NCI-H446 treated with DMSO at 0.1 percent for 48 hours (cell line): ENCODE data around the gene HENMT1.
A peak's percentile ranks its signal among the peaks of the same experiment; 100 is the strongest.
"Not testable (repeated sequence)": the region's sequence is repeated elsewhere in the genome, so short reads cannot be mapped to it uniquely, and the experiment has no call there.

Experiments used
- DNase-seq: peaks from one replicate; lab custom pipeline; 2025; lab: John Stamatoyannopoulos, UW

Gene HENMT1

DNA sequence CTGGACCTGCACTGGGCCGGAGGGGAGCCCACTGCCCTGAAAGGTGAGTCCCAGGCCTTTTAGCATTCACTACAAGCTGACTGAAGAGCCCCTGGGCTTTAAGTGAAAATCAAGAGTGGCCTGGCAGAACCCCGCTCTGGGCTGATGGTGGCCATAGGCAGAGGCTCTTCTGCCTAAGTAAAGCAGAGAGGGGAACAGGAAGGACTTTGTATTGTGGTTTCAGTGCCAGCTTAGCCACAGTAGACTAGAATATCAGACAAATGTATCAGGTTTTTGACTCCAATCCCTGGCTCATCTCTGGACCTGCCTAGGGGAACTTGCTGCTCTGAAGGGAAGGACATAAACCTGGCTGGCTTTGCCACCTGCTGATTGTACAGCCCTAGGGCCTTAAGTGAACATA lies 10.2 kb upstream of the HENMT1 start:
- no peak for DNase-seq

DNA sequence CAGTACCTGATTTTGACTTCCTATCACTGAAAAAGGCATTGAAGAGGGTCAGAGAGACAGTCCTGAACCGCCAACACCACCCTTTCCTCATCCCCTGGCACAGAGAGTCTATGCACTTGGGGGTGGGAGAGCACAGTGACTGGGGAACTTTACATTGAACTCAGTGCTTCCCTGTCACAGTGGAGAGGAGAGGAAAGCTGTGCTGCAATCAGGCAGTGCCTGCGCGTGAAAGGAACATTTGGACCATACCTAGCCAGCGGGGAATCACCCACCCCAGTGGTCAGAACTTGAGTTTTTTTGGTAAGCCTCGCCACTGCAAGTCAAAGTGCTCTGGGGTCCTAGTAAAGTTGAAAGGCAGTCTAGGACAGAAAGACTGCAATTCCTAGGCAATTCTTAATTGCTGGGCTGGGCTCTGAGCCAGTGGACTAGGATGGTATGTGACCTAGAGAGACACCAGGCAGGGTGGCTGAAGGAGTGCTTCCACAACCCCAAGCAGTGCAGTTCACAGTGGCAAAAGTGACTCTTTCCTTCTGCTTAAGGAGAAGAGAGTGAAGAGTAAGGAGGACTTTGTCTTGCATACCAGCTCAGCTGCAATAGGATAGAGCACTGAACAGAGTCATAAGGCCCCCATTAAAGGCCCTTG lies 9.4 kb upstream of the HENMT1 start:
- no peak for DNase-seq

GRCh38 chr1:108669679-108670078 lies 8.8 kb upstream of the HENMT1 start:
- no peak for DNase-seq

- no peak for DNase-seq
Measured at GRCh38 chr1:108668777-108669176, 7.9 kb upstream of the HENMT1 start.

DNA sequence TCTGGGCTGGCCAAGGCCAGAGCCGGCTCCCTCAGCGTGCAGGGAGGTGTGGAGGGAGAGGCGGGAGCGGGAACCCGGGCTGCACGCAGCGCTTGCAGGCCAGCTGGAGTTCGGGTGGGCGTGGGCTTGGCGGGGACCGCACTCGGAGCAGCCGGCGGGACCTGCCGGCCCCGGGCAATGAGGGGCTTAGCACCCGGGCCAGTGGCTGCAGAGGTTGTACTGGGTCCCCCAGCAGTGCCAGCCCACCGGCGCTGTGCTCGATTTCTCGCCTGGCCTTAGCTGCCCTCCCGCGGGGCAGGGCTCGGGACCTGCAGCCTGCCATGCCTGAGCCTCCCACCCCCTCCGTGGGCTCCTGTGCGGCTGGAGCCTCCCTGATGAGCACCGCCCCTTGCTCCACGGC lies 6.5 kb upstream of the HENMT1 start:
- DNase-seq = not testable (repeated sequence)

DNA sequence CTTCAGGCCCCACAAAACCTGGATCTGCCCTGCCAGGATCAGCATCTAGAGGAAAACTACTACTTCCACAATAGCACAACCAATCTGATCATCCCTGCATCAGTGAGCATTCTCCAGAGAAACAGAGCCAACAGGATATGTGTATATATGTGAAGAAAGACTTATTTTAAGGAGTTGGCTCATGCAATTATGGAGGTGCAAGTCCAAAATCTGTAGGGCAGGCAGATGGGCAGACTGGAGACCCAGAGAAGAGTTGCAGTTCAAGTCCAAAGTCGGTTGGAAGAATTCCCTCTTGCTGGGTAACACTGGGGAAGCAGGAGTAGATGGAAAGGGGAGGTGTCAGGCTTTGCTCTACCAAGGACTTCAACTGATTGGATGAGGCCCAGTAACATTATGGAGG lies 4.9 kb upstream of the HENMT1 start:
- peak; percentile 66 for DNase-seq

GRCh38 chr1:108665067-108665466 lies 4.2 kb upstream of the HENMT1 start:
- peak; percentile 25 for DNase-seq

DNA sequence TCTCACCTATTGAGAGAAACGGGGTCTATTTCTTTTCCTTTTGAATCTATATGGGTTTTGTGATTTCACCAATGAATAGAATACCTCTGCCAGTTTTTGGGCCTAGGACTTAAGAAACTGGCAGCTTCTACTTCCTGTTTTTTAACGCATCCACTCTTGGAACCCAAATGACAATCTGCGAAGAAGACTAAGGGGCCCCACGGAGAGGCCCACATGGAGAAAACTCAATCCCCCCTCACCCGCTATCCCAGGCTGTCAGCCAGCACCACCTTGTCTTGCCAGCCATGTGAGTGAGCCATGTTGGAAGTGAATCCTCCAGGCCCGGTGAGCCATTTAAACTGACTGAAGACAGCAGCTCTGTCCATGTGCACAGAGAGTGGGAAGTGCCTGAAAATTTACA lies 3.6 kb upstream of the HENMT1 start:
- DNase-seq = peak; percentile 96

GRCh38 chr1:108663074-108663473 lies 2.2 kb upstream of the HENMT1 start:
- peak; percentile 99 for DNase-seq

GRCh38 chr1:108657356-108658080 lies 3.4 kb downstream of the HENMT1 start:
- DNase-seq = no peak

DNA sequence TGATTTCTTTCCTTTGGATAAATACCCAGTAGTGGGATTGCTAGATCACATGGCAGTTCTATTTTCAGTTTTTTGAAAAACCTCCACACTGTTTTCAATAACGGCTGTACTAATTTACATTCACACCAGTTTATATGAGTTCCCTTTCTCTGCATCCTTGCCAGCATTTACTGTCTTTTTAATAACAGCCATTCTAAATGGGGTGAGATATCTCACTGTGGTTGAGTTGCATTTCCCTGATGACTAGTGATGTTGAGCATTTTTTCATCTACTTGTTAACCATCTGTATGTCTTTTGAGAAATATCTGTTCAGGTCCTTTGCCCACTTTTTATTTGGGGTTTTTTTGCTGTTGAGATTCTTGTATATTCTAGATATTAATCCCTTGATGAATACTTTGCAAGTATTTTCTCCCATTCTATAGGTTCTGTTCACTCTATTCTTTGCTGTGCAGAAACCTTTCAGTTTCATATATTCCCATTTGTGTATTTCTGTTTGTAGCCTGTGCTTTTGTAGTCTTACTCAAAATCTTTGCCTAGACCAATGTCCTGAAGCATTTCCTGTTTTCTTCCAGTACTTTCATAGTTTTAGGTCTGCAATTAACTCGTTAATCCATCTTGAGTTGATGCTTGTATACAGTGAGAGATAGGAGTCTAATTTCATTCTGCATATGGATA lies 7.3 kb downstream of the HENMT1 start:
- DNase-seq = no peak

GRCh38 chr1:108646648-108647269 lies 14.1 kb downstream of the HENMT1 start:
- DNase-seq = no peak

DNA sequence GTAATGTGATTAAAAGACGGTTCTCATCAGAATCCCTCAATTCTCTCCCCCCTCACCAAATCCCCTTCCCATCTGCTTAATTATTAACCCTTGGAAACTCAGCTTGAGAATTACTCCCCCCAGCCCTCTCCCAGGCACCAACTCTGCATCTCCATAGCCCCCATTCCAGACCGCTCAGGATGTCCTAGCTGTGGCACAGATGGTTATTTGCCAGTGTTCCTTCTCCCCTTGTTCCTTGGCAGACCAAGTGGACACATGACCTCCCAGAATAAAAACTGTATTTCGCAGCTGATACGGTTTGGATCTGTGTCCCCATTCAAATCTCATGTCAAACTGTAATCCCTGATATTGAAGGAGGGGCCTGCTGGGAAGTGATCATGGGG lies 14.6 kb downstream of the HENMT1 start:
- DNase-seq = no peak

DNA sequence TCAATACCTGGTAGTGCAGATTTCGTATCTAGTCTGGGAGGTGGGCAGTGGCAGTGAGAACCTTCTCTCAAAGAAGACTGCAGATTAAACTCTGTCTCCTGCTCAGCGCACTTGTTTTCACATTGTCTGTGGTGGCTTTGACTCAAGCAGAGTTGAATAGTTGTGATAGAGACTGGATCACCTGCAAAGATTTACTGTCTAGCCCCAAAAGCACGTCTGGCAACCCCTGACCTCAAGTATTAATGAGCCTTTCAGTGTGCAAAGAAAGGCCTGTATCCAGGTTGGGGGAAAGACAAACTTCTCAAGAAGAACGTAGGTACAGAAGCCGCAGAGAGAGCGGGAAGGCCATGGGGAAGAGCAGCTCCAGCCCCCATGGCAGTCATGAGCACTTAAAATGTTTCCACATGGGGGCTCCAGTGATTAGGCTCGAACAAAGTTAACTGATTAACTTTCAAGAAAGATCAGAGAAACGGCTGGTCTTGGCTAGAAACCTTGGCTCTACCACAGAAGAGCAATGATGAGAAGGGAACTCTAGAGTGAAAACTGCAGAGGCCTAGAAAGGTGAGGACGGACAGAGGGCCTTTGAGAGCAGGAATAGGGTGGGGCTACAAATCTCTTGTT lies 15.2 kb downstream of the HENMT1 start:
- DNase-seq = no peak

DNA sequence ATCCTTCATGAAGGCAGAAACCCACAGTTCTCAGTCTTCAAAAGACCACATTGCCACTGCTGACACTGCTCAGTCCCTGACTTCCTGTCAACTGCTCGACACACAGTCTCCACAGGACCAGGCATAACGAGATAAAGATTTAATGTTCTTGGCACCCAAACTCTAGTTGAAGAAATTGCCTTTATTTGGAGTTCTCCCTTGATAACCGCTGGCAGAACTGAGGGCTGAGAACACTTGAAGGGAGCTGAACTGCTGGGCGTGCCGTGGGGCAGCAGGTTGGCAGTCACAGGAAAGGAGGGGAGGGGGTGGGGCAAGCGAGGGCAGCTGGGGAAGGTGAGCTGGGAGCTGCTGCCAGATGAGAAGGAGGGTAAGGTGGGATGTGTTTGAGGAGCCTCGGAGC lies 15.9 kb downstream of the HENMT1 start:
- no peak for DNase-seq

DNA sequence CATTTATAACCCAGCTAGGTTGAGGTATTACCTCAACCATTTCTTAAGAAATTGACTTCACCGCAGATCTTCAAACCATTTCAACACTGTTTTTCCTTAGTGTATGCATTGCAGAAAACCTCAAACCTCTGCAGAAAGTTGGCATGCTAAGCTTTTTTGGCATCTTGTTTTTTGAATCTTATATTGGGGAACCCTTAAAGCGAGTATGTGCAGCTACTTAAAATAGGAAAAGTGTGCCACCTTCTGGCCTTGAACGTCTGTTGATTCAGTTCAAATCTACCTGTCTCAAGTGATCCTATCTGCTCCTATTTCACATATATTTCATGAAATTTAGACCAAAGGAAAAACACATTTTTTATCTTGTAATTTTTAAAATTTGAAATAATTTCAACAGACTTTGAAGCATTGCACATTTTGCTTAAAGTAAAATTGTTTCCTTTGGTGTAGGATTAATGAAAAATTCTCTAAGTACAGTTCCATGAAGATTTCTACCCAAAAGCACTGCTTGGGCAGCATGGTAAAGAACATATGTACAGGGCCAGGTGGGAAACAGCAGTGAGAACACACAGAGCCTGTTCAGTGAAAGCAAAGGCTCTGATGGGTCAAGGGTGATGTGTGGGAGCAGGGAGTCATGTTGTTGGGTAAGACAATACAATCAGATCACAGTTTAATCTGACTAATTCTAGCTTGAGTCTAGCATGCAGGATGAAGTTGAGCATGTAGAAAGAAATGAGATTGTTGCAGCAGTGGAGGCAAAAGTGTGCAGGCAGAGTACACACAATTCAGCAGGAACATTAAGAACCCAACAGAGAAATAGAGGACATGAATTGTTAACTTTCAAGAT lies 17.2 kb downstream of the HENMT1 start:
- DNase-seq = peak; percentile 56

DNA sequence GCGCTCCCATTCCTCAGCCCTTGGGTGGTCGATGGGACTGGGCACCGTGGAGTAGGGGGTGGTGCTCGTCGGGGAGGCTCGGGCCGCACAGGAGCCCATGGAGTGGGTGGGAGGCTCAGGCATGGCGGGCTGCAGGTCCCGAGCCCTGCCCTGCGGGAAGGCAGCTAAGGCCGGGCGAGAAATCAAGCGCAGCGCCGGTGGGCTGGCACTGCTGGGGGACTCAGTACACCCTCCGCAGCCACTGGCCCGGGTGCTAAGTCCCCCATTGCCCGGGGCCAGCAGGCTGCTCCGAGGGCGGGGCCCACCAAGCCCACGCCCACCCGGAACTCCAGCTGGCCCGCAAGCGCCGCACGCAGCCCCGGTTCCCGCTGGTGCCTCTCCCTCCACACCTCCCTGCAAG lies 20.0 kb downstream of the HENMT1 start:
- not testable (repeated sequence) for DNase-seq

GRCh38 chr1:108639899-108640560 lies 20.9 kb downstream of the HENMT1 start:
- DNase-seq = no peak

DNA sequence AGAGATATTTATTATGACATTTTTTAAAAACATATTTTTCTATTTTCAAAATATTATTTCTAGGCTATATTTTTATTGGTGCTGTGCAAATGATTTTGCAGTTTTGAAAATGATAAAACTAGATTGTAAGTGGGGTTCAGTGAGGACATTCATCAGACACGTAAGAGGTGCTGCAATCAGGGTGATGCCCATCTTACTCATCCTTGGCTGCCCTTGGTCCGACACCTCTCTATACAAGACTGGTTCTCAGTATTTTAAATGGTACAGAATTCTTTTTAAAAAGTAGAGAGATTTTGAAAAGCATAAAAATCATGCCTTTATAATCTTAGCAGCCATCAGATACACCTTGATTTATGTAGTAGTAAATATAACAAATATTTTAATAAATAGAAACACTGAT lies 24.0 kb downstream of the HENMT1 start:
- DNase-seq = no peak

- DNase-seq = peak; percentile 84
Measured at GRCh38 chr1:108634521-108634920, 26.4 kb downstream of the HENMT1 start.

GRCh38 chr1:108628665-108629064 lies 32.2 kb downstream of the HENMT1 start:
- DNase-seq = no peak
